Esophagus squamous epithelium (tissue), 4 donors: ENCODE measurements around the gene PPFIA2.

Experiments
- POLR2A ChIP-seq, 4 donors: fragments of 450-650 bp; IDR thresholded peaks; one replicate each; pipeline ENCODE4 v1.6.1; 2017; ENCODE audit warnings: antibody characterized with exemption in 4 of 4, mild to moderate bottlenecking in 4 of 4, moderate library complexity in 3 of 4
- TF ChIP-seq, protein P1 (sequence below), 6 experiments: fragments of 450-650 bp in 4 of 6; fragments of 200-600 bp in 2 of 6; sonication (generic) in 2 of 6; IDR thresholded peaks; one replicate each; pipeline ENCODE4 v1.5.1; 2016 to 2019; ENCODE audit warnings: antibody characterized with exemption in 6 of 6, mild to moderate bottlenecking in 4 of 6, moderate library complexity in 4 of 6

GRCh38 chr12:81722004-81722403 is 37.1 kb downstream of the PPFIA2 start:
- TF ChIP-seq, protein P1, sequence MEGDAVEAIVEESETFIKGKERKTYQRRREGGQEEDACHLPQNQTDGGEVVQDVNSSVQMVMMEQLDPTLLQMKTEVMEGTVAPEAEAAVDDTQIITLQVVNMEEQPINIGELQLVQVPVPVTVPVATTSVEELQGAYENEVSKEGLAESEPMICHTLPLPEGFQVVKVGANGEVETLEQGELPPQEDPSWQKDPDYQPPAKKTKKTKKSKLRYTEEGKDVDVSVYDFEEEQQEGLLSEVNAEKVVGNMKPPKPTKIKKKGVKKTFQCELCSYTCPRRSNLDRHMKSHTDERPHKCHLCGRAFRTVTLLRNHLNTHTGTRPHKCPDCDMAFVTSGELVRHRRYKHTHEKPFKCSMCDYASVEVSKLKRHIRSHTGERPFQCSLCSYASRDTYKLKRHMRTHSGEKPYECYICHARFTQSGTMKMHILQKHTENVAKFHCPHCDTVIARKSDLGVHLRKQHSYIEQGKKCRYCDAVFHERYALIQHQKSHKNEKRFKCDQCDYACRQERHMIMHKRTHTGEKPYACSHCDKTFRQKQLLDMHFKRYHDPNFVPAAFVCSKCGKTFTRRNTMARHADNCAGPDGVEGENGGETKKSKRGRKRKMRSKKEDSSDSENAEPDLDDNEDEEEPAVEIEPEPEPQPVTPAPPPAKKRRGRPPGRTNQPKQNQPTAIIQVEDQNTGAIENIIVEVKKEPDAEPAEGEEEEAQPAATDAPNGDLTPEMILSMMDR (IDR thresholded peaks at IDR 0.05) = no peak
- TF ChIP-seq POLR2A (IDR thresholded peaks at IDR 0.05) = no peak
